Activated naive CD4-positive, alpha-beta T cell treated with anti-CD3 and anti-CD28 coated beads, Interleukin-2, amount 50 U/mL, for 24 hours (primary cell): ENCODE measurements around the gene MRPS10.
A peak's percentile ranks its signal among the peaks of the same experiment; 100 is the strongest.

Source experiments
- H3K27ac Mint-ChIP-seq: one replicate; pipeline ENCODE4 v1.8.0; 2021; ENCODE audit warnings: mild to moderate bottlenecking, mixed read lengths
- H3K27me3 Mint-ChIP-seq: one replicate; pipeline ENCODE4 v1.8.0; 2021; ENCODE audit warnings: mixed read lengths
- H3K36me3 Mint-ChIP-seq: one replicate; pipeline ENCODE4 v1.8.0; 2021; ENCODE audit warnings: mixed read lengths
- H3K4me1 Mint-ChIP-seq: one replicate; pipeline ENCODE4 v1.8.0; 2021; ENCODE audit warnings: mixed read lengths
- H3K4me3 Mint-ChIP-seq: one replicate; pipeline ENCODE4 v1.8.0; 2021; ENCODE audit warnings: mild to moderate bottlenecking, mixed read lengths
- H3K9me3 Mint-ChIP-seq: one replicate; pipeline ENCODE4 v1.8.0; 2021; ENCODE audit warnings: mixed read lengths

Gene MRPS10

DNA sequence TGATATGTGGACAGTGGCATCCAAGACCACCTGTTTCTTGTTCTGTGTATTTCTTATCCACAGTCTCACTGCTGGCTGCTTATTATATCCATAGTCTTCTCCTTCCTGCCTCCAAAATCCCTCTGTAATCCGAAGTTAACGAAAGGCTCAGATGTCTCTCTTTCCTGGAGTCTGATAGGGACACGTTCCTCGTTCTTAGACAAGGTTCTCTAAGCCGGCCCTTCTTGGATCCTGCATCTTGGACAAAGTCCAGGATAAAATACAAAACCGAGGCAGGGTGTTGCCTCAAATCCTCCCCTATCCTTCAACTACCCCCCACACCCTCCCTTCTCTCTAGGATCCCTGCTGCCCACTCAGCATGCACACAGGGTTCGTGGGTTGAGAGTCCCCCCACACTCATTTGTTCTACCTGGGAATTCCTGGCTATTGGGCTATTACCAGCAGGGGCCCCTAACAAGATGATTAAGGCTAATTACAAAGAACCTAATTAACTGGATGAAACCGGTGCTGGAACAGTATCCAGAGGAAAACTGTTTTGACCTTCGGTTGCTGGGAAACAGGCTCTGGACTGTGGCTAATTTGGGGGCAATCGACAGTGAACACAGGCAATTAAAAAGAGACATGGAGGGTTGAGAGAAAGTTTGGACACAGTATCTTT is 32.7 kb upstream of the MRPS10 start:
- Mint-ChIP-seq H3K27ac (no peak overlapping the region), H3K4me3 (no peak overlapping the region), H3K4me1 (no peaks in the 10 kb centered on the region), H3K27me3 (no peaks in the 10 kb centered on the region), H3K9me3 (no peaks in the 10 kb centered on the region), H3K36me3 (peaks cover 4% of the 10 kb centered on the region)

DNA sequence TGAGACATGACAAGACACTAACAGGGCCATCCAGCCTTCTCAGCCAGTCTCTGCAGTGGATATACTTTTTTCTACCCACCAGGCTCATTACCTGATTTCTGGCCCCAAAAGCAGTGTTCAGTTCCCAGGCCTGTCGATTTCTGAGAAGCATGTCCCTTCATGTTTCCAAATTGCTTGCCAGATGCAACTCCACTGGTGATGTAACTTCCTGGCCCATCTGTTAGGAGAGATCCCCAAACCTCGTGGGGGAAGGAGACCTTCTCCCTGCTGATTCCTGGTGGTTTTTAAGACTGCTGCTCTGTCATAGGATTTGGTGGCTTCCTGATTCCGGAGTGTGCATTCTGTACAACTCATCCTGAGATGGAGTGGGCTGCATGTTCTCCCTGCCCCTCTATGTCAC is 31.6 kb upstream of the MRPS10 start:
- Mint-ChIP-seq H3K4me3 (no peak overlapping the region), H3K9me3 (no peaks in the 10 kb centered on the region), H3K4me1 (no peaks in the 10 kb centered on the region), H3K27me3 (no peaks in the 10 kb centered on the region), H3K36me3 (peaks cover 7% of the 10 kb centered on the region), H3K27ac (peak overlapping the region; percentile 30)

DNA sequence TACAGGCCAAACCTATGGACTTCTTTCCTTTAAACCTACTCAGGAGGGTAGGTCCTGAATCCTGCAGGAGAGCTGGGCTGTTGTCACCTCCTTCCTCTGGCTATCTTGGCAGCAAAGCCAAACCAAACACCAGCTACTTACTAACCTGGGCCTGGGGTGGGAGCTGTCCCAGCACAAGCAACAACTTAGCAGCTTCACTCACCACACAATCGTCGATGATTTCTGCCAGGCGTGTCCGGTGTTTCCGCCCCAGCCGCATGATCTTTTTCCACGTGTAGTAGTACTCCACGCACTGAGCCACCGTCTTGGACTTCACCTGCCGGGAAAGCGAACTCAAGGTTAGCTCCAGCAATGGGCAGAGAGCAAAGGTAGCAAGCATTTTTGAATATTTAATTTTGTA is 25.4 kb upstream of the MRPS10 start:
- Mint-ChIP-seq H3K27ac (no peak overlapping the region), H3K4me3 (no peak overlapping the region), H3K27me3 (no peaks in the 10 kb centered on the region), H3K9me3 (no peaks in the 10 kb centered on the region), H3K36me3 (peaks cover 10% of the 10 kb centered on the region), H3K4me1 (no peaks in the 10 kb centered on the region)

DNA sequence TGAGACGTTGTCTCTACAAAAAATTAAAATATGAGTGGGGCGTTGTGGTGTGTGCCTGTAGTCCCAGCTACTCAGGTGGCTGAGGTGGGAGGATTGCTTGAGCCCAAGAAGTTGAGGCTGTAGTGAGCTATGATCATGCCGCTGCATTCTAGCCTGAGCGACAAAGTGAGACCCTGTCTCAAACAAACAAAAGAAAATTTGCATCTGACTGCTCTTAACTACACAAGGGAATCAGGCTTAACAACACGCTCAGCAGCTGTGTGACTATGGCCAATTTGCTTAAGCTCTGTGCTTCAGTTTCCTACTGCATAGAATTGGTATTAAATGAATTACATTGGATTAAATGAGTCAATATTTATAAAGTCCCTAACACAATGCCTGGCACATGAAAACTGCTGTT is 24.3 kb upstream of the MRPS10 start:
- Mint-ChIP-seq H3K36me3 (peaks cover 10% of the 10 kb centered on the region), H3K27ac (no peak overlapping the region), H3K27me3 (no peaks in the 10 kb centered on the region), H3K4me1 (no peaks in the 10 kb centered on the region), H3K9me3 (no peaks in the 10 kb centered on the region), H3K4me3 (no peak overlapping the region)

DNA sequence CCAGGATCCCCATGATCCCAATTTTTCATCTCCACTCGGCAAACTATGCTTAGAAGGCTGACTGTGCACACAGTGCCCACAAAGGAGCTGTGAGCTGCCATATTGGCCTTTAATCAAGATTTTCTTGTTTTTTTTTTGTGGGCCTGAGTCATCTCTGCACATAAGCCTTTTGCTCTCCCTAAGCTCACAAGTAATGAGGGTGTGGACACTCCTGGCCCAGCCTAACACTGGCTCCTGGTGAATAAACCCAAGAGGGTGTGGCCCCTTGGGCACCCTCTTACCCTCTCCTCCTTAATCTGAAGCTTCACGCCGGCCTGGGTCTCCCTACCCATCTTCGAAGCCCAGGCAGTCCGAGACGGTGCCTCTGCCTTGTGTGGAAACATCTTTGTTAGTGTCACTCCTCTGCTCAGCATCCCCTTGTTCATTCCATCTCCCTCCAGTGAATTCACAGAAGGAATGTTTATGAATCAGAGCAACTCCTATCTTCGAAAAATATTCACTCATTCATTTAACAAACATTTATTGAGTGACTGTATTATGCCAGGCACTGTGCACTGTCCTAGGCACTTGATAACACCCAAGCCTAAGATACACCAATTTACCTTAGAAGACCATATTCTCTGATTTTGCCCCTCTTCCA is 22.2 kb upstream of the MRPS10 start:
- no peaks in the 10 kb centered on the region for H3K4me1 Mint-ChIP-seq
- H3K27ac Mint-ChIP-seq, result no peak overlapping the region
- H3K27me3 Mint-ChIP-seq, result no peaks in the 10 kb centered on the region
- H3K9me3 Mint-ChIP-seq, result no peaks in the 10 kb centered on the region
- H3K4me3 Mint-ChIP-seq, result no peak overlapping the region
- peaks cover 10% of the 10 kb centered on the region for H3K36me3 Mint-ChIP-seq

DNA sequence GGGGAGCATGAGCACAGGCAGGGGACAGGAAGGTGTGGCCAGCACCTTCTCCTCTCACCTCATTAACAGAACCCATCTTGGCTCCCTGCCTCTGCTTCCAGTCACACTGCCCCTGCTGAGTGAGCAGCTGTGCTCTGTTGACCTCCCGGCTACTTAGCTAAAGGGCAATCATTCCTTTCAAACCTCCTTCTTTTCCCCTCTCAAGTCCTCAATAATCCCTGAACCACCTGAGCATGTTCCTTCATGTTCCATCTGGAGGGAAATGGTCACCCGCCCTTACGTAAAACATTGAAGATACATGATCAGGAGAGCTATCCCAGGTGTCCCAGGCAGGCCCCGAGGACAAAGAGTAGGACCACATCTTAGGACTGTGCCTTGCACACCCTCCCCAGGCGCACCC is 21.7 kb upstream of the MRPS10 start:
- no peaks in the 10 kb centered on the region for H3K27me3 Mint-ChIP-seq
- peak overlapping the region; percentile 47 for H3K27ac Mint-ChIP-seq
- no peaks in the 10 kb centered on the region for H3K9me3 Mint-ChIP-seq
- H3K4me1 Mint-ChIP-seq, result no peaks in the 10 kb centered on the region
- H3K4me3 Mint-ChIP-seq, result no peak overlapping the region
- H3K36me3 Mint-ChIP-seq, result peaks cover 9% of the 10 kb centered on the region

DNA sequence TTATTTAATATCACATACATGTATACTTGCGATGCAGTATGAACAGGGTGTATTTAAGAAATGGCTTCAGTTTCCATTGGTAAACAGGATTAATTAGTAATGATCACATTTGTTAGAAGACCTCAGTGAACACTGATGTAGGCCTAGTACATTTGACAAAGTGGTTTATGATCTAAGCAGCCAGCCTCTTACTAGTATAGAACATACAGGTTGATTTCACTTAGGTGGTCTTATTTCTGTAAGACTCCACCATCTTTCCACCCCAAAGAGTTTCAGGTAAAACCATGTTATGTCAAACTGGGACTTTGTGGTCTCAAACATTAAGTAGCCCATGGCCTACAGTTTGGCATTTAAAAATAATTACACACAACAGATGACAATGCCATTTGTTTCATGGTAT is 20.2 kb upstream of the MRPS10 start:
- H3K4me3 Mint-ChIP-seq, result no peak overlapping the region
- no peaks in the 10 kb centered on the region for H3K27me3 Mint-ChIP-seq
- peaks cover 9% of the 10 kb centered on the region for H3K36me3 Mint-ChIP-seq
- no peaks in the 10 kb centered on the region for H3K4me1 Mint-ChIP-seq
- H3K9me3 Mint-ChIP-seq, result no peaks in the 10 kb centered on the region
- H3K27ac Mint-ChIP-seq, result no peak overlapping the region

DNA sequence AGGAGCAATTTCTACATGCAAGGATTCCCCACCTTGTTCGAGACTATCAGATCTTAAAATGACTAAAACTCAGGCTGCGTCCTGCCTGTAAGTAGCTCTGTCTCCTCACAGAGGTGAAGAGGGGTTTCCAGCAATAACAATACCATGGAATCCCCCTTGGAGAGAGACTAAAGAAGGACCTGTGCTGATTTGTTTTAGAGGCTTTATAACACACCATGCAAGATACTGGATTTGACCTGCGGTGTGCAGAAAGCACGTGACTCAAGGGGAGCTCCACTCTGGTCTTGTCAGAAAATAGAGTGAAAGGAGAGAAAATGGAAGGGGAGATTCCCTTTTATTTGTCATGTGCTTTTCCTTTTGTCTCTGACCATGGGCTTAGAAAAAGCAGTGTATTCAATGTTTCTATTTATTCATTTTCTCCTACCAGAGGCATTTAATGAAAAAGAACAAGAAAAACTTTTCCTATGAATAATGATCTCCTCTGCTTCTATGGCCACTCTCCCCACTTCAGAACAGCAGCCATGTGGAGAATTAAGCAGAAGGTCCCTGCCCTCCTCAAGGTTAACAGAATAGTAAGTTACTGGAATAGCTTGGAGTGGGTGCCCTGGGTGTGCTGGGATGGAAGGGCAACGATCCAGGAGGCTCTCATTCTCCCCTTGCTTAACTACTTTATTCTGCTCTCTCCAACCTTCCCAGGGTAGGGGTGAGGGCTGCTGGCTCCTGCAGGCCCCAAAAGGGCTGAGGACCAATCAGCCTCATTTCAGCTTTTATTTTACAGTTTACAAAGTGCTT is 19.2 kb upstream of the MRPS10 start:
- no peaks in the 10 kb centered on the region for H3K9me3 Mint-ChIP-seq
- no peaks in the 10 kb centered on the region for H3K4me1 Mint-ChIP-seq
- H3K4me3 Mint-ChIP-seq, result no peak overlapping the region
- peaks cover 11% of the 10 kb centered on the region for H3K36me3 Mint-ChIP-seq
- no peaks in the 10 kb centered on the region for H3K27me3 Mint-ChIP-seq
- H3K27ac Mint-ChIP-seq, result peak overlapping the region; percentile 9

DNA sequence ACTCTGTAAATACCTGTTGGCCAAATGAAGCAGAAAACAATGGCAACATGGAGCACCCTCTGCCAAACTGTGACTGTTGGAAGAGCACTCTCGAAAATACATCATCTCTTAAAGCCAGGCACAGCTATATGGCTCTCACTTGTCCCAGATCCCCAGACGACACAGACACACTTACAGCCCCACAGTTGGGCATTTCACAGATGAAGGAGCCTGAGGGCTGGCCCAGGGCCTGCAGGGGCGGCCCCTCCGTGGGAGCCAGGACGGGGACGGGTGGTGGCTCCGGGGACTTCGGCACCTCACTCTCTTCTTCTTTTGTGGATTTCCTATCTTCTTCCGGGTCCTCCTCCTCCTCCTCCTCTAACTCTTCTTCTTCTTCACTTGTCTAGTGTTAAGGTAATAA is 18.4 kb upstream of the MRPS10 start:
- no peak overlapping the region for H3K4me3 Mint-ChIP-seq
- no peaks in the 10 kb centered on the region for H3K27me3 Mint-ChIP-seq
- no peaks in the 10 kb centered on the region for H3K9me3 Mint-ChIP-seq
- peaks cover 11% of the 10 kb centered on the region for H3K36me3 Mint-ChIP-seq
- peak overlapping the region; percentile 3 for H3K27ac Mint-ChIP-seq
- no peaks in the 10 kb centered on the region for H3K4me1 Mint-ChIP-seq

DNA sequence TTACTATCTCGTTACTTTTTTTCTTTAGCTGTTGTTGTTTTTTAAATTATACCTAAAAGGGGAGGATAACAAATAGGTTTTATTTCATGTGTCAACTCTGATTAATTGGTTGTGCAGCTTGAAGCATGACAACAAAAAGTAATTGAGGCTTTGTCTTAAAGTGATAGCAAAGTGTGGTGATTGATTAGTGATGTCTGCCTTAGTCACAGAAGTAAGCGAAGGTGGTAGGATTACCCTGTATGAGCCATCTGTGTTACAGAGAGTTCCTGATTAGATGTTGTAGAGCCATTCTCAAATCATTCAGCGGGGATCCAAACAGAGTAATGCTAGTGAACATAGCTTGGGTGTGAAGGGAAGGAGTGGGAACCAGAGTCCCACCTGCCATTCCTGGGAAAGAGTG is 14.4 kb upstream of the MRPS10 start:
- Mint-ChIP-seq H3K27ac (no peak overlapping the region), H3K9me3 (no peaks in the 10 kb centered on the region), H3K27me3 (no peaks in the 10 kb centered on the region), H3K4me1 (no peaks in the 10 kb centered on the region), H3K36me3 (peaks cover 8% of the 10 kb centered on the region), H3K4me3 (no peak overlapping the region)

DNA sequence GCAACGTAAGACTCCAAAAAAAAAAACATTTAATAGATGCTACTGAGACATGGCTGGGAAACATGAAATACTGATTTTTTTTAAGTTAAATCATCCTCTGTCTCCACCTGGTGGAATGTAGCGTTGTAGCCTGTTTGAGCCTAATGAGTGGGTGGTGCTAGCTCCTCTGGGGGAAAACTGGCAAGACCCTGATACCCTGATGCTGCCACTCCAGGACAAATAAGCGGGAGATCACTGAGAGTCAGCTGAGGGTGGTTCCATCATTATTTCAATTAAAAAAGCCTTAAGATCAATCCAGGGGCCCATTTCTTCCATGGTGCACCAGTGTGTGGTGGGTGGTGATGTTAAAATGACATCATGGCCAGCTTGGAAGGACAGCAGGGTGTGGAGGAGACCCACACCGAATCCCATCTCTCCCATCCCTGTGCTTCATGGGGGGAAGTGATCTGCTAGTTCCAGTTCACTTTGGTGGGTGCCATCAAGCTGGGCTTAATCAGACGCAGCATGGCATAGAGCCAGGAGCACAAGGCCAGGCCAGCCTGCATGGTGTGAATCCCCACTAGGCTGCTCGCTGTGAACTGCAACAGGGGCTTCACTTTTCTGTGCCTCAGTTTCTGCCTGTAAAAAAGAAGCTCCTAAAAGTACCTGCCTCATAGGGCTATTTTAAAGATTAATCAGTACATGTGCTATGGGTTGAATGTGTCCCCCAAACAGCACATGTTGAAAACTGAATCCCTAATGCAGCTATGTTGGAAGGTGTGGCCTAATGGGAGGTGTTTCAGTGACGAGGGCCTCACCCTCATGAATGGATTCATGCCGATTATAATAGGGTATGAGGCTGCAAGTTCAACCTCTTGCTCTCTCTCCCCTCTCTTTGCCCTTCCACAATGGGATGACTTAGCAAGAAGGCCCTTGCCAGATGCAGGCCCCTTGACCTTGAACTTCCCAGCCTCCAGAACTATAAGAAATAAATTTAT is 13.0 kb upstream of the MRPS10 start:
- no peaks in the 10 kb centered on the region for H3K9me3 Mint-ChIP-seq
- peaks cover 5% of the 10 kb centered on the region for H3K36me3 Mint-ChIP-seq
- no peak overlapping the region for H3K4me3 Mint-ChIP-seq
- H3K27ac Mint-ChIP-seq, result no peak overlapping the region
- no peaks in the 10 kb centered on the region for H3K27me3 Mint-ChIP-seq
- H3K4me1 Mint-ChIP-seq, result peaks cover 4% of the 10 kb centered on the region

DNA sequence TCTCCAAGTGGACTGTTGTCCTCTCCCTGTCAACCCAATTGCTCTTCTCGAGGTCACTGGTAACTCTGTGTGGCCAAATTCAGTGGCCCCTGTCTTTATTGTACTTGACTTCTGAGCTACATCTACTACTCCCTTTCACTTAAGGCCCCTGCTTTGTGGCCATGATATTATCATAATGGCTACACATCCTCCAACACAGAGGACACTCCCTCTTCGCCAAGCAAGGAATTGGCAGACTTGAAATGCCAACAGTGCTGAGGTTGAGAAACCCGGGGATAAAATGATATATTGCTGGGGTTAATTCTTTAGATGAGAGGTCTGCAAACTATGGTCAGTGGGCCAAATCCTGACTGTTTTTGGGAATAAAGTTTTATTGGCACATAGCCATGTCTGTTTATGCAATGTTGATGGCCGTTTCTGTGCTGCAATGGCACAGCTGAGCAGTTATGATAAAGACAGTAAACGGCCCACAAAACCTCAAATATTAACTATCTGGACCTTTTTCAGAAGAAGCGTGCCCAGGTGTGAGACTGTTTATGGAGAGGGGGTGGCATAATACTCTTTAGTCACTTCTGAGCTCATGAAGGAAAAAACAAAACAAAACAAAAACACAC is 12.0 kb upstream of the MRPS10 start:
- Mint-ChIP-seq H3K27ac (peak overlapping the region; percentile 56), H3K9me3 (no peaks in the 10 kb centered on the region), H3K4me1 (peaks cover 12% of the 10 kb centered on the region), H3K27me3 (no peaks in the 10 kb centered on the region), H3K4me3 (no peak overlapping the region), H3K36me3 (peaks cover 5% of the 10 kb centered on the region)

DNA sequence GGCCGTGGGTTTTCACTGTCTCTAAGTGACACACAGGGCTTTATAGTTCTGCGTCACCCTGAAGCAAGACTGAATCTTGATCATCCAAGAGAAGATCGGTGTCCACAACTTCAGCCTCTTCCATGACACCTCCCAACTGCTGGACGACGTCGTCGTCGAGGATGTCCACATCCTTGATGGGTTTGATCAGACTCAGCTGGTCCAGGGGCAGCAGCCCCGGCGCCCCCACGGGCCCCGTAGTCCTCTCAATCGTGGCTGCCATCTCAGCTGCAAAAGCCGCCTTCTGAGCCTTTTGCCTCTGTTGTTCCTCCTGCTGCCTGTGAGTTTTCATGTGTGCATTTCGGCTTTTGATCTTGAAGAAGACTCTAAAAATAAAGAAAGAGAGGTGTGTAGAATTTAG is 10.6 kb upstream of the MRPS10 start:
- no peaks in the 10 kb centered on the region for H3K9me3 Mint-ChIP-seq
- peaks cover 5% of the 10 kb centered on the region for H3K36me3 Mint-ChIP-seq
- H3K4me3 Mint-ChIP-seq, result no peak overlapping the region

DNA sequence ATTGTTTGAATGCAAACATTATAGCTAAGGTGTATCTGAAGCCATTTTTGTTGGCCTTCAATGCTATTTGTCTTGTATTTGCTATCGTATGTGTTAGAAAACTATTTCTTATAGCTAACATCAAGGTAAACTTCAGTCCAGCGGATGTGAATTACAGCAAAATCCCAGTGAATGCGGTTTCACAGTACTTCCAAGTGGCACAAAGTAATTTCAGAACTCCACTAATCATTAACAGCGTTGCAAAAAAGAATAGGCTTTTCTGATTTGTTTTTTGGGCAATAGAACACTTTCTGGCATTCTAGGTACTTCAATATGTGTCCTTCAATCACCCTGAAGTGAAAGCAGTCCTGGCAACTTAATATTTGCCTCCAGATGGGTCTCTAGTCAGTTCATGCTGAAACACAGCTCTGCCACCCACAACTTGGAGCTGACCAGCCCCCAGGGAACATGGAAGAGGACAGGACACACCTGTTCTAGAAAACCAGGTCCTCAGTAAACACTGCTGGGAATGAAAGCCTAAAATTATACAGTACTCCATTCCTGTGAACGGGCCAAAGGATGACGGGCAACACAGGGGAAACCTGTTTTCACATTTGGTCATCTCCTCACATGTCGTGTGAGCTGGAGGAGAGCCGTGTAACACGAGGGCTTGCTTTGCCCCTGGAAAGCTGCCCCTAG is 9.7 kb upstream of the MRPS10 start:
- no peak overlapping the region for H3K4me3 Mint-ChIP-seq
- no peaks in the 10 kb centered on the region for H3K27me3 Mint-ChIP-seq
- peak overlapping the region; percentile 70 for H3K27ac Mint-ChIP-seq
- H3K4me1 Mint-ChIP-seq, result peaks cover 18% of the 10 kb centered on the region
- H3K36me3 Mint-ChIP-seq, result peaks cover 5% of the 10 kb centered on the region
- no peaks in the 10 kb centered on the region for H3K9me3 Mint-ChIP-seq

More for the DNA sequence above, 10.6 kb upstream of the MRPS10 start:
- no peaks in the 10 kb centered on the region for H3K27me3 Mint-ChIP-seq
- H3K4me1 Mint-ChIP-seq, result peaks cover 18% of the 10 kb centered on the region
- H3K27ac Mint-ChIP-seq, result peak overlapping the region; percentile 51
